ENCODE results near the gene TCEAL4.

DNA sequence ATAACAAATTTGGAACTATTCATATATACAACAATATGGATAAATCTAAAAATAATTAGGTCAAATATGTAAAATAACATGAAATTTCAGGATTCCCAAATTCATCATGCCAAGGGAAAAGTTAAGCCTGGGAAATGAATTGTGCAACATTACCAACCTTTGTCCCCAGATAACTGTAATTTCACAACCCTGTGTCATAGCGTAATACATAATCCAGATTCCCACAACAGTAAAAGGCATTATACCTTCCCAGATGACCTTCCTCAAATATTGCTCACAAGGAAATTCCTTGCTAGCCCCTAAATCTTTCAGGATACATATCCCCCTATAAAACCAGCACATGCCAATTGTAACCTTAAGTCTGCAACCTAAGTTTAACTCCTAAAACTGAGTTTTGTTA is 33.1 kb upstream of the TCEAL4 start:
- TF ChIP-seq POLR2A (IDR thresholded peaks at IDR 0.05) (no peak), POLR2AphosphoS5 (IDR thresholded peaks at IDR 0.05) (no peak), EP300 (IDR thresholded peaks at IDR 0.05) (no peak)
- TF ChIP-seq, protein P1, sequence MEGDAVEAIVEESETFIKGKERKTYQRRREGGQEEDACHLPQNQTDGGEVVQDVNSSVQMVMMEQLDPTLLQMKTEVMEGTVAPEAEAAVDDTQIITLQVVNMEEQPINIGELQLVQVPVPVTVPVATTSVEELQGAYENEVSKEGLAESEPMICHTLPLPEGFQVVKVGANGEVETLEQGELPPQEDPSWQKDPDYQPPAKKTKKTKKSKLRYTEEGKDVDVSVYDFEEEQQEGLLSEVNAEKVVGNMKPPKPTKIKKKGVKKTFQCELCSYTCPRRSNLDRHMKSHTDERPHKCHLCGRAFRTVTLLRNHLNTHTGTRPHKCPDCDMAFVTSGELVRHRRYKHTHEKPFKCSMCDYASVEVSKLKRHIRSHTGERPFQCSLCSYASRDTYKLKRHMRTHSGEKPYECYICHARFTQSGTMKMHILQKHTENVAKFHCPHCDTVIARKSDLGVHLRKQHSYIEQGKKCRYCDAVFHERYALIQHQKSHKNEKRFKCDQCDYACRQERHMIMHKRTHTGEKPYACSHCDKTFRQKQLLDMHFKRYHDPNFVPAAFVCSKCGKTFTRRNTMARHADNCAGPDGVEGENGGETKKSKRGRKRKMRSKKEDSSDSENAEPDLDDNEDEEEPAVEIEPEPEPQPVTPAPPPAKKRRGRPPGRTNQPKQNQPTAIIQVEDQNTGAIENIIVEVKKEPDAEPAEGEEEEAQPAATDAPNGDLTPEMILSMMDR (IDR thresholded peaks at IDR 0.05): no peak

All from sigmoid colon (tissue), 4 donors.